ENCODE results near the gene PTPRD. TPM values are rescaled to one million over a fixed set of nuclear protein-coding genes. Genes with fewer than 3 reads are reported as not detected.

The PTPRD gene
- total RNA-seq, 4 donors from 2014 or later = 0.78 to 11.7 (median 1.6) TPM

GRCh38 chr9:9389904-9390303 lies 1222.9 kb downstream of the PTPRD start:
- TF ChIP-seq POLR2A (IDR thresholded peaks at IDR 0.05) (no peak), CTCF (IDR thresholded peaks at IDR 0.05 in 4 of 5, conservative IDR thresholded peaks at IDR 0.05 in 1 of 5) (no peak)
- no peaks in the 10 kb centered on the region for H3K9me3 ChIP-seq
- no peaks in the 10 kb centered on the region for H3K27me3 ChIP-seq
- no peaks in the 10 kb centered on the region for H3K36me3 ChIP-seq
- intact Hi-C loops (cut with DNase I; ENCODE audit: low total_unique reads) (no loop called here), in situ Hi-C loops (cut with MboI; ENCODE audit: low sequenced_read_pairs in 4 of 4) (no loop called here)
- no peak for DNase-seq
- no peaks in the 10 kb centered on the region for H3K4me1 ChIP-seq
- no peak overlapping the region for H3K4me3 ChIP-seq
- H3K27ac ChIP-seq = no peak overlapping the region
- no peak for ATAC-seq

DNA sequence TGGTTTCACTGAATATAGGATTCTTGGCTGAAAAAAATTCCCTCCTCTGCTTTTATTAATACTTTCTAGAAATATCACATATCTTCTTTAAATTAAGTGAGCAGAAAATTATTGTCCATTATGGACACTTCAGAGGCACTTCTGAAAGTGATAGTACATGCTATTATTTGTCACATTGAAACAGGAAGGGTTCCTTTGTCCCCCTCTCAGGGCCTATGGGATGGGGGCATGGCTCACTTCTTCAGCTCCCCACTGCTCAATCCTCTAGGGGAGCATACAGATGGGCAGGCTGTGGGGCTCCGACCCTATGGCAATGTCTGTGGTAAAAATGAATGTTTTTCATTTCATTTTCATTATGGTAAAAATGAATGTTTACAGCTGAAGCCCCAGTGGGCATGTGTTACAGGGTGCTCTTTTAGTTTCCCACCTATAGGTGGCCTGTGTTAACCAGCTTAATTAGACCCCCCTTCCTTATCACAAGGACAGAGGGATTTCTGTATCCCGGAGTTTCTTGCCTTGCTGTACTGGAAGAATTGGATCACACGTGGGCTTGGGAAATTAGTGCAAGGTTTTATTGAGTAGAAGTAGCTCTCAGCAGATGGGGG lies 1225.2 kb downstream of the PTPRD start:
- intact Hi-C loops (cut with DNase I; ENCODE audit: low total_unique reads) = no loop called here
- no peak for DNase-seq
- in situ Hi-C loops (cut with MboI; ENCODE audit: low sequenced_read_pairs in 4 of 4) = no loop called here

DNA sequence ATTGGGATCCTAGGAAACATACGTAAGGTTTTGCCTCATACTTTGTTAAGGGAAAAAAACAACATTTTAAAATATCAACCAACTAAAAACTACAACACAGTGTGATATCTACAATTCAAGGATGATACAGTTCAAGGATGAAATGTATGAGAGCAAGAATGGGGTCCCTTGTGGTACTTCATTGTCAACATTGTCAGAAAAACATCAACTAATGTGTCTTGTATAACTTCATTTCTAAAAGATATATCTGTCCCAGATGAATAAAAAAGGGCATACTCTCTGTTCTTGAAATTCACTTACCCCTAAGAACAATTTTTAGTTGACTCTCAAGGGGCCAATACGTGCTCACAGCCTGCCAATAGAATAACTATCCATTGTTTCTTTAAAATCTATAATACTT lies 1250.5 kb downstream of the PTPRD start:
- DNase-seq (no peak), ATAC-seq (no peak)
- Histone ChIP-seq H3K4me3 (no peak overlapping the region), H3K27me3 (no peaks in the 10 kb centered on the region), H3K27ac (no peak overlapping the region), H3K36me3 (no peaks in the 10 kb centered on the region), H3K4me1 (no peaks in the 10 kb centered on the region), H3K9me3 (no peaks in the 10 kb centered on the region)
- intact Hi-C loops (cut with DNase I; ENCODE audit: low total_unique reads) (no loop called here), in situ Hi-C loops (cut with MboI; ENCODE audit: low sequenced_read_pairs in 4 of 4) (loop anchor here in 1 of 4 donors (25.0 kb wide), 1 partner anchor 100 kb away; no protein-coding TSS in a partner anchor)
- TF ChIP-seq POLR2A (IDR thresholded peaks at IDR 0.05) (no peak), CTCF (IDR thresholded peaks at IDR 0.05 in 4 of 5, conservative IDR thresholded peaks at IDR 0.05 in 1 of 5) (no peak)

More for the DNA sequence above, 1225.2 kb downstream of the PTPRD start:
- Histone ChIP-seq H3K27me3 (no peaks in the 10 kb centered on the region), H3K4me1 (no peaks in the 10 kb centered on the region), H3K36me3 (no peaks in the 10 kb centered on the region), H3K9me3 (no peaks in the 10 kb centered on the region), H3K27ac (no peak overlapping the region), H3K4me3 (no peak overlapping the region)
- no peak for ATAC-seq
- no peak for TF ChIP-seq CTCF (IDR thresholded peaks at IDR 0.05 in 4 of 5, conservative IDR thresholded peaks at IDR 0.05 in 1 of 5)
- TF ChIP-seq POLR2A (IDR thresholded peaks at IDR 0.05) = no peak

DNA sequence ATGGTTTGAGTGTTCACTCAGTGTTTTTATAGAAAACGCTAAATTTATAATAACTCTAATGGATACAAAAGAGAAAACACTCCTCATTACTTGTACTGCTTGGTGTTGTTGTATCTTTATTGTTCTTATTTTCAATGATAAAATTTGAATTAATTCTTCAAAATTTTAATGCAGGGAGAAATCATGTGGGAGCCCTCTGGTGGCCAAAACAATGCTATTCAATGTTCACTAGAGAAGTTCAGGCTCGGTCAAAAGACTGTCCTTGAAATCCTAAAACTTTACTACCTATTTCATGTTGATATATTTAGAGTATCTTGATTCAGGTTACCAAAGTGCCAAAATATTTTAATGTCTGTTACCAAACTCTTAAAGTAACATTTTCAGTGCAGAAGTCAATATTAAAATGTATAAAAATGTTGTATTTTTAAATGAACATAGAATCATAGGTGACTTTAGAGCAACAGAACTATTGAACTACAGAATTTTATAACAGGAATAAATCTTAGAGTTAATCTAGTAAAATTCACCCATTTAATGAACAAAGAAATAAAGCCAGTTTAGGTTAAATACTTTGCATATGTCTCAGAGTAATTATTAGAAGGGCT lies 1259.8 kb downstream of the PTPRD start:
- intact Hi-C loops (cut with DNase I; ENCODE audit: low total_unique reads) = no loop called here
- no peaks in the 10 kb centered on the region for H3K27me3 ChIP-seq
- no peaks in the 10 kb centered on the region for H3K36me3 ChIP-seq
- TF ChIP-seq POLR2A (IDR thresholded peaks at IDR 0.05) (no peak), CTCF (IDR thresholded peaks at IDR 0.05 in 4 of 5, conservative IDR thresholded peaks at IDR 0.05 in 1 of 5) (no peak)
- H3K9me3 ChIP-seq = no peaks in the 10 kb centered on the region
- ATAC-seq = no peak
- DNase-seq = no peak
- H3K4me3 ChIP-seq = no peak overlapping the region
- H3K27ac ChIP-seq = no peak overlapping the region
- in situ Hi-C loops (cut with MboI; ENCODE audit: low sequenced_read_pairs in 4 of 4) = loop anchor here in 1 of 4 donors (25.0 kb wide), 1 partner anchor 109 kb away; no protein-coding TSS in a partner anchor
- no peaks in the 10 kb centered on the region for H3K4me1 ChIP-seq
